ENCODE data around the gene CLDND1. TPM values are rescaled to one million over a fixed set of nuclear protein-coding genes. Genes with fewer than 3 reads are reported as not detected.

Gene CLDND1
- total RNA-seq, 1 experiment from 2014 or later = 181 TPM

GRCh38 chr3:98551754-98552153 is 29.1 kb upstream of the CLDND1 start:
- DNase-seq (ENCODE audit: low read depth) = no peak

GRCh38 chr3:98551236-98551635 is 28.5 kb upstream of the CLDND1 start:
- no peak for DNase-seq (ENCODE audit: low read depth)

- DNase-seq (ENCODE audit: low read depth) = no peak
These were observed 28.1 kb upstream of the CLDND1 start for GRCh38 chr3:98550833-98551232.

- DNase-seq (ENCODE audit: low read depth) = no peak
These were observed 25.8 kb upstream of the CLDND1 start for GRCh38 chr3:98548544-98548943.

GRCh38 chr3:98545940-98546339 is 23.2 kb upstream of the CLDND1 start:
- peak; percentile 63 for DNase-seq (ENCODE audit: low read depth)

GRCh38 chr3:98542623-98543022 is 19.9 kb upstream of the CLDND1 start:
- no peak for DNase-seq (ENCODE audit: low read depth)

- DNase-seq (ENCODE audit: low read depth) = no peak
These were observed 19.0 kb upstream of the CLDND1 start for GRCh38 chr3:98541695-98542094.

GRCh38 chr3:98540346-98540745 is 17.6 kb upstream of the CLDND1 start:
- no peak for DNase-seq (ENCODE audit: low read depth)

- DNase-seq (ENCODE audit: low read depth) = no peak
These were observed 13.8 kb upstream of the CLDND1 start for GRCh38 chr3:98536456-98537017.

GRCh38 chr3:98534734-98535133 is 12.0 kb upstream of the CLDND1 start:
- DNase-seq (ENCODE audit: low read depth) = no peak

- DNase-seq (ENCODE audit: low read depth) = no peak
These were observed 11.5 kb upstream of the CLDND1 start for GRCh38 chr3:98534168-98534567.

- no peak for DNase-seq (ENCODE audit: low read depth)
These were observed 10.2 kb upstream of the CLDND1 start for GRCh38 chr3:98532709-98533571.

GRCh38 chr3:98532275-98532637 is 9.6 kb upstream of the CLDND1 start:
- DNase-seq (ENCODE audit: low read depth) = no peak

- no peak for DNase-seq (ENCODE audit: low read depth)
These were observed 9.0 kb upstream of the CLDND1 start, which contains the start of gene GPR15 for GRCh38 chr3:98531622-98532274. Gene GPR15, plus strand, starts transcription at chr3:98531978. Its CDS starts 56 bp downstream, at chr3:98532034.

- DNase-seq (ENCODE audit: low read depth) = no peak
These were observed 8.0 kb upstream of the CLDND1 start for GRCh38 chr3:98530676-98531075.

GRCh38 chr3:98529856-98530459 is 7.3 kb upstream of the CLDND1 start:
- no peak for DNase-seq (ENCODE audit: low read depth)

- no peak for DNase-seq (ENCODE audit: low read depth)
These were observed 6.0 kb upstream of the CLDND1 start for GRCh38 chr3:98528474-98529346.

GRCh38 chr3:98525494-98525893 is 2.8 kb upstream of the CLDND1 start:
- no peak for DNase-seq (ENCODE audit: low read depth)

- DNase-seq (ENCODE audit: low read depth) = peak; percentile 71
These were observed 682 bp downstream of the CLDND1 start for GRCh38 chr3:98521897-98522543.

- DNase-seq (ENCODE audit: low read depth) = peak; percentile 12
These were observed 3.4 kb downstream of the CLDND1 start for GRCh38 chr3:98519351-98519750.

GRCh38 chr3:98518816-98519215 is 3.9 kb downstream of the CLDND1 start:
- DNase-seq (ENCODE audit: low read depth) = no peak

Measured in RPMI7951 (cell line).